T-helper 1 cell treated with Interleukin-12 subunit alpha and Interleukin-12 subunit beta and Interleukin-4 antibody, amounts not matched to agents 30 ng/mL and 1 ng/mL, for 36 hours (primary cell): ENCODE results near the gene ACTA1. TPM values are rescaled to one million over a fixed set of nuclear protein-coding genes. Genes with fewer than 3 reads are reported as not detected.
"Not testable (repeated sequence)": the region's sequence is repeated elsewhere in the genome, so short reads cannot be mapped to it uniquely, and the experiment has no call there.

Source experiments
- intact Hi-C: fragments of 100-400 bp; cut with micrococcal nuclease; formaldehyde crosslinking; loops from one replicate; pipeline ENCODE4 v1.15.1; 2024
- total RNA-seq: library from RNA; stranded (reverse); gene quantifications from 2 replicates; pipeline ENCODE4 v1.2.3, GENCODE V29; 2022

The ACTA1 gene
- total RNA-seq, 1 donor from 2014 or later = 0.15 TPM

DNA sequence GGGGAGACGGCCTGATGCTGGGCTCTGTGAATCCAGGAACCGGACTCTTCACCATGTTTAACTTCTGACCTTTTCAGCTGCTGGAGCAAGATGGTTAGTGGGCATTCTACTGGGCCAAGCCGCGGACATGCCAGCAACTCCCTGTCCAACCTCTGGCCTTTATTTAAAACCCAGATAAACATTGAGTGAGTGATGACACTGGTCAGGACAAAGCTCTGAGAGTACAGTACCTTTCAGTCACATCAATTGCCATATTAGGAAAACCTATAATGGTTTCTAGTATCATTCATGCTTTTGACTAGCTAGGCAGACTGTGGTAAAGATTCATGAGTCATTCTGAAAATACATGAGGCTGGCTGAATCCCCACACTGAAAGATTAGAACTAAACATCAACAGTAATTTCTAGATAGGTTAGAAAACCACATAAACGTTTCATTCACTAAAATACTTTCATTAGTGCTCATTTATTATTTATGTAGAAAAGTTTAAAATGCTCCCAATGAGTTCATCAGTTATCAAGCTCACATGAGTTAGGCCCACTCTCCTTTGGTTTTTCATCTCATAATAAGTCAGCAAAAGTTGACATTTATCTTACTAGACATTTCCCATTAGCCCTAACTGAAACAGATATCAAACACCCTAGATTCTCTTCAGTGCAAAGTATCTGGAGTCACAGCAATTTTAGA, 7.1 kb upstream of the ACTA1 start:
- intact Hi-C loops = loop anchor here (1.0 to 5.0 kb wide), 8 partner anchors 68 to 647 kb away; partner anchors contain the start of genes CCSAP, NUP133 and RAB4A

DNA sequence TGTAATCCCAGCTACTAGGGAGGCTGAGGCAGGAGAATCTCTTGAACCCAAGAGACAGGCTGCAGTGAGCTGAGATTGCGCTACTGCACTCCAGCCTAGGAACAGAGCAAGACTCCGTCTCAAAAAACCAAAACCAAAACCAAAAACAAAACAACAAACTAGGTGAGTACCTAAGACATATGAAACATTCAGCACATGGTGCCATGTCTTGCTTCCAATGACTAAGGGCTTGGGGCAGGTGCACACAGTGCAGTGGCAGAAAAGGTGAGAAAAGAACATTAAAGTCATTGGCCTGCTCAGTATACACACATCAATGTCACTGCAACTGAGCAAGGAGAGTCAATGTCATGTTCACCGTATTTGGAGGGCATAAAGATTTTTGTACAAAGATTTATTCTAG, 4.1 kb upstream of the ACTA1 start:
- intact Hi-C loops = no loop called here

DNA sequence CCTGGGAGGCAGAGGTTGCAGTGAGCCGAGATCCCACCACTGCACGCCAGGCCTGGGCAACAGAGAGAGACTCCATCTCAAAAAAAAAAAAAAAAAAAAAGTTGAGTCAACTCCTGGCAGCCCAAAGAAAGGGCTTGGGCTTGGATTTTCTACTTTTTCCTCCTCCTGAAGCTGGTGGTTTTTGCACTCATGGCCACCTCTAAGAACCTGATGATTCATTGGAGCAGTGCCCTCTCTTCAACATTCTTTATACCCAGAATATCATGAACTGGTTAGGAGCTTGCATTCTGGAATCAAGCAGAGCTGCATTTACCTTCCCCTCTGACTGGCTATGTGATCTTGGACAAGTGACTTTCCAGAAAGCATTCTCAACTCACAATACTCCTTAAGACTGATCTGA, 3.5 kb upstream of the ACTA1 start:
- intact Hi-C loops = no loop called here

DNA sequence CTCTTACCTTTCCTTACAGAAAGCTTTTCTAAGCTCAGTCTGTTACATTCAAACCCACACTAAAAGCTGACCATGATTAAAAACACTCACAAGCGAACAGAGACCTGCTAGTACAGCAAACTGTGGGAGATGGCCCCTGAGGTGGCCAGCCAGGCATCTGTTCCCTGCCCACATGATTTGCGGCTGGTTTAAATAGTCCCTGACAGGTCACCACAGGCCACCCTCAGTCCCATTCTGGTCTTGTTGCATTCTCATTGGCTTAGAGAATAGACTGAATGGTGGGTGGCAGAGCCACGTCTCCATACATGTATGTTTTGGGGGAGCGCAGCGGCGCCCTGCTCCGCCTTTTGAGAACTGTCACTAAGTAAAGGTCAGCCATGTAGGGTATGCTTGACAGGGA, 2.3 kb upstream of the ACTA1 start:
- intact Hi-C loops = loop anchor here (1.0 kb wide), 1 partner anchor 93 kb away; the partner anchor contains the start of gene CCSAP

DNA sequence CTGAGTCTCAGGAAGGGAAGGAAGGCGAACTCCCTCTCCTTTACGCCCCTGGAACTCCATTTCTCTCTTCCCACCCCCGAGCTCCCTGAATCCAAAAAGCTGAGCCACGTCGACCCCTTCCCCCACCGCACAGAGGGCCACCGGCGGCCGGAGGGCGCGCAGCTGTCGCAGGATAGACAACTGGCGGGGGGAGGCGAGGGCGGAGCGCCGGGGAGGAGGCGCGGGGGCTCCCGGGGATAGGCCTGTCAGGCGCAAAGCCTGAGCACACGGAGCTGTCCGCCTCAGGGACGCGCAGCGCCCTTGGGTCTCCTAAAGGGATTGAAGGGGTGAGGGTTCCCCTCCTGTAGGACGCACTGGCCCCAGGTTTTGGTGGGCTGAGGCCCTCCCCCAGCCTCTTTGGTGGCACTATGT, 752 bp upstream of the ACTA1 start:
- intact Hi-C loops = no loop called here

DNA sequence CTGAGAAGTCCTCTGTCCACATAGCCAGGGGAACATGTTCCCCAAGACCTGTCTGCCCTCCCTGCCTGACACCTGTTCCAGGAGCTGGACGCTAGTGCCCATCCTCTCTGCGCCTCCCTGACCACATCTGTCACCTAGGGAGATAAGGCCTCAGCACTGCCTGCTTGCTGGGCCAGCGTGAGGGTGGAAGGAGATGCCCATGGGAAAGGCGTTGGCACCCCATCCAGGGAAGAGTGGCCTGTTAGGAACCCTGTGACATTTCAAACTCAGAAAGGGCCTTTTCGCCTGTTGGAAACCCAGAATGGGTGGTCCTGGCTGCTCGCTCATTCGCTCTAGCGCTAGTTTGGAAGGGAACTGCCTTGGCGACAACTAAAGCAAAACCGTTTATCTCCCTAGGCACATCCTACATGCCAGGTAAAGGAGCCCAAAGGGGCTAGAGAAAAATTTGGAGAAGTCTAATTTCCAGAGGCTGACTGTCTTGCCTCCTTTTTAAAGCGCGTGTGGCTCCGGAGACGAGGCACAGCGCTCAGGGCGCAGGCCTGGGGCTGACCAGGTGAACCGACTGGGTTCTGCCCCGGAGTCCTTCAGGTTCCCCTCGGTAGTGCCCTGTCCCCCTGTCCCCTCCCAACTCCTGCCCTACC, 410 bp downstream of the ACTA1 start:
- intact Hi-C loops = no loop called here

DNA sequence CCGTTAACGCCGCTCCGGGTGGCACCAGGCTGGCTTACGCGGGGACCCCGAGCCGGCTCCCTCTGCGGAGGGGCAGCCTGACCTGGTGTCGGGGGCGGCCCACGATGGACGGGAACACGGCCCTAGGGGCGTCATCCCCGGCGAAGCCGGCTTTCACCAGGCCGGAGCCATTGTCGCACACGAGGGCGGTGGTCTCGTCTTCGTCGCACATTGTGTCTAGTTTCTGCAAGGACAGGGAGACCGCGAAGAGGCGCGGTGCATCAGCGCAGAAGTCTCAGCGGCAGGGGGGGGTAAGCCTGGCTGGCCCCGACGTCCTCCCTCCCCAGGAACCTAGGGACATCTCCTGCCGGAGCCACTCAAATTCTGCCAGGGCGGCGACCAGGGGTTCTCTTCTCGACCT, 989 bp downstream of the ACTA1 start:
- intact Hi-C loops = no loop called here

DNA sequence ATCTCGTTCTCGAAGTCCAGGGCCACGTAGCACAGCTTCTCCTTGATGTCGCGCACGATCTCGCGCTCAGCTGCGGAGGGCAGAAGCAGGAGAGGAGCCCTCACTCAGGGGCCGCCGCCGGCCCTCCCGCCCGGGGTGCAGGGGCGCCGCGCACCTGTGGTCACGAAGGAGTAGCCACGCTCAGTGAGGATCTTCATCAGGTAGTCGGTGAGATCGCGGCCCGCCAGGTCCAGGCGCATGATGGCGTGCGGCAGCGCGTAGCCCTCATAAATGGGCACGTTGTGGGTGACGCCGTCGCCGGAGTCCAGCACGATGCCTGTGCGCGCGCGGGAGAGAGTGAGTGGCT, 1.8 kb downstream of the ACTA1 start:
- intact Hi-C loops = no loop called here

DNA sequence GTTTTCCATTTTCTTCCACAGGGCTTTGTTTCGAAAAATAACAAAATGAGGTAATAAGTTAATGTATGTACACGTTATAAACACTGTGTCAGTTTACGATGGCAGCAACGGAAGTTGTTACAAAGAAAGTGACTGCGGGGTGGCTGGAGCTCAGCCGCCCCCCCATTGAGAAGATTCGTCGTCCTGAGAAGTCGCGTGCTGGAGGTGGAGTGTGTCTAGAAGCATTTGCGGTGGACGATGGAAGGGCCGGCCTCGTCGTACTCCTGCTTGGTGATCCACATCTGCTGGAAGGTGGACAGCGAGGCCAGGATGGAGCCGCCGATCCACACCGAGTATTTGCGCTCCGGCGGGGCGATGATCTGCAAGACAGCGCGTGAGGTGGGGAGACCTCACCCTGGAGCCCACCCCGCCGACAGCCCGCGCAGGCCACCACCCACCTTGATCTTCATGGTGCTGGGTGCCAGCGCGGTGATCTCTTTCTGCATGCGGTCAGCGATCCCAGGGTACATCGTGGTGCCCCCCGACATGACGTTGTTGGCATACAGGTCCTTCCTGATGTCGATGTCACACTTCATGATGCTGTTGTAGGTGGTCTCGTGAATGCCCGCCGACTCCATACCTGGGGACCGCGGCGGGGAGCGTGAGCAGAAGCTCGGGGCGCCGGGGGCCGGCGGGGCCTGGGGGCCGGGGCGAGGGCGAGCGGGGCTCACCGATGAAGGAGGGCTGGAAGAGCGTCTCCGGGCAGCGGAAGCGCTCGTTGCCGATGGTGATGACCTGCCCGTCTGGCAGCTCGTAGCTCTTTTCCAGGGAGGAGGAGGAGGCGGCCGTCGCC, 2.4 kb downstream of the ACTA1 start:
- intact Hi-C loops = no loop called here

DNA sequence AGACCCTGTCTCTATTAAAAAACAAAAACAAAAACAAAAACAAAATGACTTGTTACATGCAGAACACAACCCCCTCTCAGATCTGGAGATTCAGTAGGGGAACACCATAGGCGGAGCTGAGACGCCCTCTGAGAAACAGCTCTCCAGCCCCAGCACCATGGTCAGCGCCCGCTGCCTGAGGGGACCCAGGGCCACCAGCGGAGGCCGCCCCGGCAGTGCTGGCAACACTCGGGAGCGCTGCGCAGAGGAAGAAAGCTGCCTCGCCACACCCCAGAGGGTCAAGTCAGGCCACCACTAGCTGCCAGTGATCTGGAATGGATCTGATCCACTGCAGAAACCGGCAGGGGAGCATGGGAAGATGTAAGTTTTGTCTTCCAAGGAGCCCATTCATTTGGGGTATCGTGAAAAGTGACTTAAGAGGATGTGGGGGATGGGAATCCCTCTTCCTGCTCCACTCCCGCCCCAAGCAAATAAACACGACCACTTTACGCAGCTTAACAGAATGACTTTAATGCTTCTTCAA, 3.1 kb downstream of the ACTA1 start:
- intact Hi-C loops = no loop called here

DNA sequence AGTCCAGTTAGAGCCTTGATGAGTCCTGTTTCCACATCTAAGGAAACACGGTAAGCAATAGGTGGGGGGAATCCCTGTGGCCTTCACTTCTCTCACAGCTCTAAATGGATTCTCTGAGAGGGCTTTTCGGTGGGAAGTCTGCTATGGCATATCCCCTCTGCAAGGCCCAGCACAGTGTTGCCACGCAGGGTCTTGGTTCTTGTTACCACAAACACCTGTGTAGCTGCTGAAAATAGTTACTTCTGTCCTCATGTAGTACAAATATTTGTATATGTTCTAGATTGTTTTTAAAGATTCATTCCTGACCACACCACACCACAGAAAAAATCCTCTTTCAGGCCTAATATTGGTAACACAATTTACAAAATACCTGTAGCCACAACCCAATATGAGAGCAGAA, 5.6 kb downstream of the ACTA1 start:
- intact Hi-C loops = no loop called here

DNA sequence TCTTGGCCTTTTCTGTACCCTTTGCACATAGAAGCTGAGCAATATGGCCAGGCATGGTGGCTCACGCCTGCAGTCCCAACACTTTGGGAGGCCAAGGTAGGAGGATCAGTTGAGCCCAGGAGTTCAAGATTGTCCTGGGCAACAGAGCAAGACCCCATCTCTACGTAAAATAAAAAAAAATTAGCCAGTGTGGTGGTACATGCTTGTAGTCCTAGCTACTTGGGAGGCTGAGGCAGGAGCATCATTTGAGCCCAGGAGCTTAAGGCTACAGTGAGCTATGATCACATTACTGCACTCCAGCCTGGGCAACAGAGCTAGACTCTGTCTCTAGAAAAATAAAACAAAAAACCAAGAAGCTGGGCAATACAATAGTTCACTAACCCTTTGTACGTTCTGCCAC, 6.3 kb downstream of the ACTA1 start:
- intact Hi-C loops = no loop called here

DNA sequence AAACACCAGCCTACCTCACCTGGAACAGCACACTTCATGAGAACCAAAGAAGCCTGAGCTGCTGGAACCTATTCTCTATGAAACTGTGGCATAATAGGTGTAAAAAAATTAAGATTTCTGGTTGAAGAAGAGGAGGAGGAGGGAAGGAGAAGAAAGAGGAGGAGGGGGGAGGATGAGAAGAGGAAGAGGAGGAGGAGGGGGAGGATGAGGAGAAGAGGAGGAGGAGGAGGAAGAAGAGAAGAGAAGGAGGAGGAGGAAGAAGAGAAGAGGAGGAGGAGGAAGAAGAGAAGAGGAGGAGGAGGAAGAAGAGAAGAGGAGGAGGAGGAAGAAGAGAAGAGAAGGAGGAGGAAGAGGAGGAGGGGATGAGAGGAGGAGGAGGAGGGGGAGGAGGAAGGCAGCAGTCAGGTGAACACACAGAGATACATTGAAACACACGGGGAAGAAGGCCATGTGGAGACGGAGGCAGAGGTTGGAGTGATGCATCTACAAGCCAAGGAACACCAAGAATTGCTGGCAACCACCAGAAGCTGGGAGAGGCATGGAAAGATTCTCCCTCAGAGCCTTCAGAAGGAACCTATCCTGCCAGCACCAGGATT, 8.2 kb downstream of the ACTA1 start:
- intact Hi-C loops = no loop called here

DNA sequence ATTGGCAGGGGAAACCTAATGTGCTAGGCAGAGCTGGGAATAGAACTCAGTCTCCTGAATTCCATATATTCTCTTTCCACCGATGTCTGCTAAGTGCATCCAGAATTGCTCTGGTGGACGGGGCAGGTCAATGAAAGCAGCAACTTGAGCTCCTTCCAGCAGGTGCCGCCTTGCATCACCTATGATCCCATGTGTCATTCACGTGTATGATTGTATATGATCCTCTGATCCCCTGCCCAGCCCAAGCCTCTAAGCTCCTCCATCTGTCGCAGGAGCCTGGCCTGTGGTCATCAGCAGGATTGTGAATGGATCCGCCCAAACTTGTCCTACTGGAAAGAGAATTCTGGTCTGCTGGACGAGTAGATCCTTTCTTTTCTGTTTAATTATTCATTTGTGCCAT, 13.1 kb downstream of the ACTA1 start:
- intact Hi-C loops = no loop called here

DNA sequence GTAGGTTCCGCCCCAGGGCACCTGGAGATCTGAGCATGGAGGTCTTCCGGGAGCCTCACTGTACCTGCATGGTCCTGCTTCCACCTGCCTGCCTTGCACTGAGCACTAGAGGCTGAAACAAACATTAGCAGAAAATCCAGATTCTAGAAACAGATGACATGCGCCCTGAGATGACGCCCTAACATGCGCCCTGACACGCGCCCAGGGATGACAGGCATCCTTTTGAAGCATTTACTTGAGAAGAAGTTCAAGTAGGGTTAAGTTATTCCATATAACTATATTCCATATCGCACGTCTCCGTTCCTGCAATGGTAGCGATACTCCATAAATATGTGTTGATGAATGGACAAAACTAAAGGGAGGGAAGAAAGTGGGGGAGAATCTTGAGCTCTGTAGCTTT, 13.7 kb downstream of the ACTA1 start:
- intact Hi-C loops = no loop called here

DNA sequence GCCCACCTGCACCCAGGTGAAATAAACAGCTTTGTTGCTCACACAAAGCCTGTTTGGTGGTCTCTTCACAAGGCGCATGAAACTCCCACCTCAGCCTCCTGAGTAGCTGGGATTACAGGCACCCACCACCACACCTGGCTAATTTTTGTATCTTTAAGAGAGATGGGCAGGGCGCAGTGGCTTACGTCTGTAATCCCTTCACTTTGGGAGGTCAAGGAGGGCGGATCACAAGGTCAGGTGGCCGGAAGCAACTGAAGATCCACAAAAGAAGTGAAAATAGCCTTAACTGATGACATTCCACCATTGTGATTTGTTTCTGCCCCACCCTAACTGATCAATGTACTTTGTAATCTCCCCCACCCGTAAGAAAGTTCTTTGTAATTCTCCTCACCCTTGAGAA, 15.3 kb downstream of the ACTA1 start:
- intact Hi-C loops = not testable (repeated sequence)

DNA sequence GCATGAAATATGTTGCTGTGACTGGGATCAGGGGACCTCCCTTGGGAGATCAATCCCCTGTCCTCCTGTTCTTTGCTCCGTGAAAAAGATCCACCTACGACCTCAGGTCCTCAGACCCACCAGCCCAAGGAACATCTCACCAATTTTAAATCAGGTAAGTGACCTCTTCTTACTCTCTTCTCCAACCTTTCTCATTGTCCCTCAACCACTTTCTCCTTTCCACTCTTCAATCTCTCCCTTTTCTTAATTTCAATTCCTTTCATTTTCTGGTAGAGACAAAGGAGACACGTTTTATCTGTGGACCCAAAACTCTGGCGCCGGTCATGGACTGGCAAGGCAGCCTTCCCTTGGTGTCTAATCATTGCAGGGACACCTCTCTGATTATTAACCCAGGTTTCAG, 21.1 kb downstream of the ACTA1 start:
- intact Hi-C loops = not testable (repeated sequence)

DNA sequence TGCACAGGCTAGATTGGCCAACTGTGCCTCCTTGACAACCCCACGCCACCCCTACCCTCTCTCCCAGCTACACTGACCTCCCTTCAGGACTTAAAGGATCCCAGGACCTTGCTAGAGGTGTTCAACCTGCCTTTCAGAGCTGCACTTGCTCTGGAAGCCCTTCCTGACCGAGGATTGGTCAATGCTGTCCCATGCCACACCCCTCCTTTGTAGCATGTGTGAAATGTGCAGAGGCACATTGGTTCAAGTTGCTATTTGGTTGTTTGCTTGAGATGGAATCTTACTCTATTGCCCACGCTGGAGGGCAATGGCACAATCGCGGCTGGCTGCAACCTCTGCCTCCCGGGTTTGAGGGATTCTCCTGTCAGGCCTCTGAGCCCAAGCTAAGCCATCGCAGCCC, 21.8 kb downstream of the ACTA1 start:
- intact Hi-C loops = no loop called here

DNA sequence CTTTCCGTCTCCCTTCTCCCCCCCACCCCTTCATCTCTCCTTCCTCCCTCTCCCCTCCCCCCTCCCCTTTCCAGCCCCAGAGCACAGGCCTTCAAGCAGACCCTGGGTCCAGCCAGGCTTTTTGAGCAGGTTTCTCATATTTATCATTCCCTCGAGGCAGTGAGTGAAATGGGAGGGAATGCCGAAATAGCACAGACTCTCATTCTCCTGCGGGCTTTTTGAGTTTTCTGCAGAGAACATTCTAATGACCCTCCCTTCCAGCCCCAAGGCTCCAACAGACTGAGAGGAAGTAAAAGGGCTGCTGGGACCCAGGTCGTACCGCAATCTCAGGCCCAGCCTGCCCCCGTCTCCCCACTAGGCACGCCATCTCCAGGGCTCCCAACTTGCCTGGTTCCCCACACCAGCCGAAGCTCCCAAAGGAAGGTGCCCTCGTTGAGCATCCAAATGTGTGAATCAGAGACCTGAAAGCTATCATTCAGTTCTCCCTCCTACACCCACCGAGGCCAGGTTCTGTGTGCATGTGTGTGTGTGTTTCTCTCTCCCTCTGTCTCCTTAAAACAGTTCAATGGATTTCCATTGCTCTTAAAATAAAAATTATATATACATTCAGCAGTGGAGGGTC, 22.3 kb downstream of the ACTA1 start:
- intact Hi-C loops = no loop called here

DNA sequence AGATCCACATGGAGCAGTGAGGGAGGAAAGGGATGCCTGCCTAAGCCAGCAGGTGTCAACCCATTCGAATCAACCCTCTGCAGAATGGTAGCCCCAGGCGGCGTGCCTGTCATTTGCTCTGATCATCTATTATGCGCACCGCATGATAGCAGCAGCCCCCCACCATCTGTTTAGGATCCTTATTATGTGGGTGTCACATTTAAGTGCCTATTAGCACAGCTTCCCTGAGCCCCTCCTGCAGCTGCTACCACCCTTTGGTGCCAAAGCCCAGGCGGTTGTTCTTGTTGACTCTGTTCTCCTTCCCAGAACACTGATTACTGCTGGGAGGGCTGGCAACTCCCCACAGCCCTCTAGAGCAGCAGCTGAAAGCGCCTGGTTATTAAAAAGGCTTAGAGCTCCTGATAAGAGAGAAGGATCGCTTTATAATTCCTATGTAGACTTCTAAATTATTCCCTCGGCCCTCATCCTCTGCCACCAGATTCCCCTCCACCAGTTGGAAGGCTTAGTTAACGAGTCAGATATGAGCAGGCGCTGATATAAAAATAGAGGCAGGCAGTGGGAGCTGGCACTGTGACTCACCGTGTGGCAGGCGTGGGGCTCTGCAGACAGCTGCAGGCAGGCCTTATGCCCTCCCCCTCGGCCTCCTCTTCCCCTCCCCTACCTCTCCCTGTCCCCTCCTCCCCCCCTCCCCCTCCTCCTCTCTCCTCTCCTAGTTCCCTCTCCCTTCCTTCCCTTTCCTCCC, 23.0 kb downstream of the ACTA1 start:
- intact Hi-C loops = no loop called here

DNA sequence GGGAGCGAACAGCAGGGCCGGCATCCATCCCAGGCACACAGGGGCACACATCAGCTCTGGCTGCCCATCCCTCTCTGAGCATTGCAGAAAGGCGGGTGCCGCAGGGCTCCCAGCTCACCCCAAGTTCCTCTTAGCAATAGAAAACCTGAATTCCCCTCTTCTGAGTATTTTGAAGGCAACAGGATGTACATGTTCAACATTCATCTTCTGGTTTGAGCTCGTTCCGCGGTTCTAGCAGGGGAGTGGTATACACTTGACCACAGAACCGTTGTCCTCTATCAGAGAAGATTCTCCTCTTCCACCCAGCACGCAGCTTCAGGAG, 23.6 kb downstream of the ACTA1 start:
- intact Hi-C loops = no loop called here
